ENCODE data around the gene POMT1. TPM values are rescaled to one million over a fixed set of nuclear protein-coding genes. Genes with fewer than 3 reads are reported as not detected.

POMT1 gene
- total RNA-seq, 2 donors from 2014 or later = 30.3 to 43.7 TPM

- Histone ChIP-seq H3K27ac (no peak overlapping the region), H3K4me1 (ENCODE audit: control insufficient read depth in 1 of 2, low read depth in 2 of 2) (peaks cover 9 to 11% of the 10 kb centered on the region in 2 donors), H3K27me3 (replicated peaks; ENCODE audit: insufficient read depth) (no peaks in the 10 kb centered on the region), H3K9me3 (no peaks in the 10 kb centered on the region), H3K4me3 (no peak overlapping the region), H3K36me3 (peaks cover 53% of the 10 kb centered on the region)
- TF ChIP-seq CTCF (IDR thresholded peaks at IDR 0.05) = no peak
- ATAC-seq (ENCODE audit: insufficient number of reproducible peaks, low FRiP score, low read depth) (no peak), DNase-seq (ENCODE audit: low spot score) (no peak)
Observed at GRCh38 chr9:131525643-131526565, 23.2 kb downstream of the POMT1 start.

- Histone ChIP-seq H3K36me3 (peaks cover 45% of the 10 kb centered on the region), H3K27me3 (replicated peaks; ENCODE audit: insufficient read depth) (no peaks in the 10 kb centered on the region), H3K4me1 (ENCODE audit: control insufficient read depth in 1 of 2, low read depth in 2 of 2) (peaks cover 11% of the 10 kb centered on the region in 2 donors), H3K4me3 (no peak overlapping the region), H3K27ac (no peak overlapping the region), H3K9me3 (no peaks in the 10 kb centered on the region)
- ATAC-seq (ENCODE audit: insufficient number of reproducible peaks, low FRiP score, low read depth) (no peak), DNase-seq (ENCODE audit: low spot score) (no peak)
- TF ChIP-seq CTCF (IDR thresholded peaks at IDR 0.05) = no peak
Observed at GRCh38 chr9:131528186-131528585, 25.5 kb downstream of the POMT1 start.

- DNase-seq (ENCODE audit: low spot score) = no peak
- H3K36me3 ChIP-seq = peaks cover 45% of the 10 kb centered on the region
- no peaks in the 10 kb centered on the region for H3K9me3 ChIP-seq
- no peak overlapping the region for H3K27ac ChIP-seq
- H3K4me1 ChIP-seq (ENCODE audit: control insufficient read depth in 1 of 2, low read depth in 2 of 2) = peaks cover 11% of the 10 kb centered on the region in 2 donors
- no peaks in the 10 kb centered on the region for H3K27me3 ChIP-seq (replicated peaks; ENCODE audit: insufficient read depth)
- no peak overlapping the region for H3K4me3 ChIP-seq
- no peak for TF ChIP-seq CTCF (IDR thresholded peaks at IDR 0.05)
- ATAC-seq (ENCODE audit: insufficient number of reproducible peaks, low FRiP score, low read depth) = no peak
Observed at GRCh38 chr9:131528886-131529505, 26.3 kb downstream of the POMT1 start.

GRCh38 chr9:131529597-131530545, 27.2 kb downstream of the POMT1 start:
- no peak for TF ChIP-seq CTCF (IDR thresholded peaks at IDR 0.05)
- Histone ChIP-seq H3K9me3 (no peaks in the 10 kb centered on the region), H3K4me1 (ENCODE audit: control insufficient read depth in 1 of 2, low read depth in 2 of 2) (peaks cover 11% of the 10 kb centered on the region in 2 donors), H3K27me3 (replicated peaks; ENCODE audit: insufficient read depth) (no peaks in the 10 kb centered on the region), H3K4me3 (peak overlapping the region; percentile 99), H3K27ac (peak overlapping the region; percentile 56 to 60), H3K36me3 (peaks cover 39% of the 10 kb centered on the region)
- ATAC-seq (ENCODE audit: insufficient number of reproducible peaks, low FRiP score, low read depth) (no peak), DNase-seq (ENCODE audit: low spot score) (no peak)

Measured in thoracic aorta (tissue), 2 donors.